ENCODE results near the gene ACOT7. TPM values are rescaled to one million over a fixed set of nuclear protein-coding genes. Genes with fewer than 3 reads are reported as not detected.

ACOT7 gene
- total RNA-seq, 1 experiment from 2014 or later: 151 TPM

GRCh38 chr1:6272452-6272851 is 121.1 kb downstream of the ACOT7 start (continued):
- TF ChIP-seq, protein P1, sequence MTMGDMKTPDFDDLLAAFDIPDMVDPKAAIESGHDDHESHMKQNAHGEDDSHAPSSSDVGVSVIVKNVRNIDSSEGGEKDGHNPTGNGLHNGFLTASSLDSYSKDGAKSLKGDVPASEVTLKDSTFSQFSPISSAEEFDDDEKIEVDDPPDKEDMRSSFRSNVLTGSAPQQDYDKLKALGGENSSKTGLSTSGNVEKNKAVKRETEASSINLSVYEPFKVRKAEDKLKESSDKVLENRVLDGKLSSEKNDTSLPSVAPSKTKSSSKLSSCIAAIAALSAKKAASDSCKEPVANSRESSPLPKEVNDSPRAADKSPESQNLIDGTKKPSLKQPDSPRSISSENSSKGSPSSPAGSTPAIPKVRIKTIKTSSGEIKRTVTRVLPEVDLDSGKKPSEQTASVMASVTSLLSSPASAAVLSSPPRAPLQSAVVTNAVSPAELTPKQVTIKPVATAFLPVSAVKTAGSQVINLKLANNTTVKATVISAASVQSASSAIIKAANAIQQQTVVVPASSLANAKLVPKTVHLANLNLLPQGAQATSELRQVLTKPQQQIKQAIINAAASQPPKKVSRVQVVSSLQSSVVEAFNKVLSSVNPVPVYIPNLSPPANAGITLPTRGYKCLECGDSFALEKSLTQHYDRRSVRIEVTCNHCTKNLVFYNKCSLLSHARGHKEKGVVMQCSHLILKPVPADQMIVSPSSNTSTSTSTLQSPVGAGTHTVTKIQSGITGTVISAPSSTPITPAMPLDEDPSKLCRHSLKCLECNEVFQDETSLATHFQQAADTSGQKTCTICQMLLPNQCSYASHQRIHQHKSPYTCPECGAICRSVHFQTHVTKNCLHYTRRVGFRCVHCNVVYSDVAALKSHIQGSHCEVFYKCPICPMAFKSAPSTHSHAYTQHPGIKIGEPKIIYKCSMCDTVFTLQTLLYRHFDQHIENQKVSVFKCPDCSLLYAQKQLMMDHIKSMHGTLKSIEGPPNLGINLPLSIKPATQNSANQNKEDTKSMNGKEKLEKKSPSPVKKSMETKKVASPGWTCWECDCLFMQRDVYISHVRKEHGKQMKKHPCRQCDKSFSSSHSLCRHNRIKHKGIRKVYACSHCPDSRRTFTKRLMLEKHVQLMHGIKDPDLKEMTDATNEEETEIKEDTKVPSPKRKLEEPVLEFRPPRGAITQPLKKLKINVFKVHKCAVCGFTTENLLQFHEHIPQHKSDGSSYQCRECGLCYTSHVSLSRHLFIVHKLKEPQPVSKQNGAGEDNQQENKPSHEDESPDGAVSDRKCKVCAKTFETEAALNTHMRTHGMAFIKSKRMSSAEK (CRISPR knock-in tag; IDR thresholded peaks at IDR 0.05; ENCODE audit: borderline replicate concordance): no peak
- TF ChIP-seq IRF2 (CRISPR knock-in tag; IDR thresholded peaks at IDR 0.05; ENCODE audit: borderline replicate concordance, low read depth) (no peak), FOXK1 (CRISPR knock-in tag; IDR thresholded peaks at IDR 0.05) (no peak), ERG (CRISPR knock-in tag; IDR thresholded peaks at IDR 0.05) (no peak), NFYB (CRISPR knock-in tag; conservative IDR thresholded peaks at IDR 0.05; ENCODE audit: low read depth) (no peak), ZNF396 (CRISPR knock-in tag; IDR thresholded peaks at IDR 0.05; ENCODE audit: borderline replicate concordance) (no peak), JAZF1 (CRISPR knock-in tag; IDR thresholded peaks at IDR 0.05) (no peak), NR1H2 (CRISPR knock-in tag; IDR thresholded peaks at IDR 0.05) (no peak), IRF1 (CRISPR knock-in tag; IDR thresholded peaks at IDR 0.05) (no peak)

DNA sequence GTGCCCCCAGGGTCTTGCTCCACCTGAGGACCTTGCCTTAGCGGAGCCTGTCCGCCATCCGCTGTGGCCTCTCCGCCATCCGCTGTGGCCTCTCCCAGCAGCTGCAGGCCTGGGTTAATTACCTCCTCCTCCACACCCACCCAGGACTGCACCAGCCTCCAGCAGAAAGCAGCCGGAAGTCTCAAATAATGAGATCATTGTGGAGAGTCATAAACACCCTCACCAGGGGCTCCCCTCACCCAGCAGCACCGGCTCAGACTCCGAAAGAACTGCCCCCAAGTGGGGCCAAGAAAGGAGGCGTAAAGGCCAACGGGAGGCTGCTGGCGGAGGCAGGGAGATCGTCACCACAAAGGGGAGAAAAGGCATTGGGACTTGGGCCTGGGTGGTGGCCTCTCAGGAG is 122.0 kb downstream of the ACOT7 start:
- Mint-ChIP-seq H3K27me3 (ENCODE audit: low read depth) (no peaks in the 10 kb centered on the region), H3K4me1 (peaks cover 19% of the 10 kb centered on the region), H3K4me3 (no peak overlapping the region), H3K36me3 (no peaks in the 10 kb centered on the region), H3K9me3 (no peaks in the 10 kb centered on the region), H3K27ac (no peak overlapping the region; the same call in 1 of the 2 replicates)
- no peak for ATAC-seq
- ChIA-PET POLR2A (no interaction called here), CTCF (interaction anchor here (1.5 kb wide), 1 partner anchor 64 kb away, joined by 3 read pairs; no protein-coding TSS in a partner anchor)
- DNase-seq (ENCODE audit: low spot score): no peak
- TF ChIP-seq TEAD1 (CRISPR knock-in tag; IDR thresholded peaks at IDR 0.05) (no peak), CREB1 (CRISPR knock-in tag; IDR thresholded peaks at IDR 0.05) (no peak), ZNF121 (CRISPR knock-in tag; IDR thresholded peaks at IDR 0.05) (no peak), ETV6 (CRISPR knock-in tag; IDR thresholded peaks at IDR 0.05) (no peak), ZNF317 (CRISPR knock-in tag; IDR thresholded peaks at IDR 0.05; ENCODE audit: borderline replicate concordance, low read depth) (no peak), IRF1 (CRISPR knock-in tag; IDR thresholded peaks at IDR 0.05) (no peak), ZNF671 (CRISPR knock-in tag; IDR thresholded peaks at IDR 0.05) (no peak), ZNF416 (CRISPR knock-in tag; IDR thresholded peaks at IDR 0.05) (no peak), ZNF232 (CRISPR knock-in tag; IDR thresholded peaks at IDR 0.05) (no peak)
- TF ChIP-seq, protein P2, sequence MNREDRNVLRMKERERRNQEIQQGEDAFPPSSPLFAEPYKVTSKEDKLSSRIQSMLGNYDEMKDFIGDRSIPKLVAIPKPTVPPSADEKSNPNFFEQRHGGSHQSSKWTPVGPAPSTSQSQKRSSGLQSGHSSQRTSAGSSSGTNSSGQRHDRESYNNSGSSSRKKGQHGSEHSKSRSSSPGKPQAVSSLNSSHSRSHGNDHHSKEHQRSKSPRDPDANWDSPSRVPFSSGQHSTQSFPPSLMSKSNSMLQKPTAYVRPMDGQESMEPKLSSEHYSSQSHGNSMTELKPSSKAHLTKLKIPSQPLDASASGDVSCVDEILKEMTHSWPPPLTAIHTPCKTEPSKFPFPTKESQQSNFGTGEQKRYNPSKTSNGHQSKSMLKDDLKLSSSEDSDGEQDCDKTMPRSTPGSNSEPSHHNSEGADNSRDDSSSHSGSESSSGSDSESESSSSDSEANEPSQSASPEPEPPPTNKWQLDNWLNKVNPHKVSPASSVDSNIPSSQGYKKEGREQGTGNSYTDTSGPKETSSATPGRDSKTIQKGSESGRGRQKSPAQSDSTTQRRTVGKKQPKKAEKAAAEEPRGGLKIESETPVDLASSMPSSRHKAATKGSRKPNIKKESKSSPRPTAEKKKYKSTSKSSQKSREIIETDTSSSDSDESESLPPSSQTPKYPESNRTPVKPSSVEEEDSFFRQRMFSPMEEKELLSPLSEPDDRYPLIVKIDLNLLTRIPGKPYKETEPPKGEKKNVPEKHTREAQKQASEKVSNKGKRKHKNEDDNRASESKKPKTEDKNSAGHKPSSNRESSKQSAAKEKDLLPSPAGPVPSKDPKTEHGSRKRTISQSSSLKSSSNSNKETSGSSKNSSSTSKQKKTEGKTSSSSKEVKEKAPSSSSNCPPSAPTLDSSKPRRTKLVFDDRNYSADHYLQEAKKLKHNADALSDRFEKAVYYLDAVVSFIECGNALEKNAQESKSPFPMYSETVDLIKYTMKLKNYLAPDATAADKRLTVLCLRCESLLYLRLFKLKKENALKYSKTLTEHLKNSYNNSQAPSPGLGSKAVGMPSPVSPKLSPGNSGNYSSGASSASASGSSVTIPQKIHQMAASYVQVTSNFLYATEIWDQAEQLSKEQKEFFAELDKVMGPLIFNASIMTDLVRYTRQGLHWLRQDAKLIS (CRISPR knock-in tag; IDR thresholded peaks at IDR 0.05; ENCODE audit: borderline replicate concordance): no peak
- TF ChIP-seq, protein P3, sequence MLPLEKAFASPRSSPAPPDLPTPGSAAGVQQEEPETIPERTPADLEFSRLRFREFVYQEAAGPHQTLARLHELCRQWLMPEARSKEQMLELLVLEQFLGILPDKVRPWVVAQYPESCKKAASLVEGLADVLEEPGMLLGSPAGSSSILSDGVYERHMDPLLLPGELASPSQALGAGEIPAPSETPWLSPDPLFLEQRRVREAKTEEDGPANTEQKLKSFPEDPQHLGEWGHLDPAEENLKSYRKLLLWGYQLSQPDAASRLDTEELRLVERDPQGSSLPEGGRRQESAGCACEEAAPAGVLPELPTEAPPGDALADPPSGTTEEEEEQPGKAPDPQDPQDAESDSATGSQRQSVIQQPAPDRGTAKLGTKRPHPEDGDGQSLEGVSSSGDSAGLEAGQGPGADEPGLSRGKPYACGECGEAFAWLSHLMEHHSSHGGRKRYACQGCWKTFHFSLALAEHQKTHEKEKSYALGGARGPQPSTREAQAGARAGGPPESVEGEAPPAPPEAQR (CRISPR knock-in tag; IDR thresholded peaks at IDR 0.05): no peak
- TF ChIP-seq, protein P4, sequence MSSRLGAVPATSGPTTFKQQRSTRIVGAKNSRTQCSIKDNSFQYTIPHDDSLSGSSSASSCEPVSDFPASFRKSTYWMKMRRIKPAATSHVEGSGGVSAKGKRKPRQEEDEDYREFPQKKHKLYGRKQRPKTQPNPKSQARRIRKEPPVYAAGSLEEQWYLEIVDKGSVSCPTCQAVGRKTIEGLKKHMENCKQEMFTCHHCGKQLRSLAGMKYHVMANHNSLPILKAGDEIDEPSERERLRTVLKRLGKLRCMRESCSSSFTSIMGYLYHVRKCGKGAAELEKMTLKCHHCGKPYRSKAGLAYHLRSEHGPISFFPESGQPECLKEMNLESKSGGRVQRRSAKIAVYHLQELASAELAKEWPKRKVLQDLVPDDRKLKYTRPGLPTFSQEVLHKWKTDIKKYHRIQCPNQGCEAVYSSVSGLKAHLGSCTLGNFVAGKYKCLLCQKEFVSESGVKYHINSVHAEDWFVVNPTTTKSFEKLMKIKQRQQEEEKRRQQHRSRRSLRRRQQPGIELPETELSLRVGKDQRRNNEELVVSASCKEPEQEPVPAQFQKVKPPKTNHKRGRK (CRISPR knock-in tag; IDR thresholded peaks at IDR 0.05; ENCODE audit: borderline replicate concordance): no peak
